HepG2 (cell line): ENCODE data around the gene MBD3. TPM values are rescaled to one million over a fixed set of nuclear protein-coding genes. Genes with fewer than 3 reads are reported as not detected.

Experiments used
- ATAC-seq: fragments of 200-7000 bp; cut with Tn5 transposase; 3 replicates; pipeline ENCODE4 v1.9.1; 2020; ENCODE audit warnings: mild to moderate bottlenecking, moderate library complexity
- BruUV-seq: library from RNA; stranded (reverse); fragments of 400-500 nt; replicated peaks from 2 replicates; lab custom pipeline; 2021; lab: Mats Ljungman, UMichigan
- CTCF ChIA-PET: fragments of 300-600 bp; formaldehyde crosslinking; extraction: SDS; loops from one replicate; lab custom pipeline; 2021; ENCODE audit warnings: low total read pairs, inconsistent platforms, low intra/inter-chr PET ratio; lab: Yijun Ruan, JAX
- POLR2A ChIA-PET: fragments of 350-600 bp; sonication (Branson Sonifier 250); formaldehyde crosslinking; loops from one replicate; lab custom pipeline; 2020; ENCODE audit warnings: antibody characterized with exemption, inconsistent platforms; lab: Yijun Ruan, JAX
- DNase-seq: peaks from one replicate; pipeline ENCODE4 v3.0.0-alpha.2; 2015; ENCODE audit warnings: low spot score
- FAIRE-seq: peaks from 3 replicates; lab custom pipeline; 2011; peaks lifted over from hg19 to GRCh38; lab: Jason Lieb, UNC
- H2AFZ ChIP-seq: one replicate; pipeline ENCODE4 v1.6.1; 2011; ENCODE audit warnings: low read length, inconsistent platforms
- H3K27ac ChIP-seq: fragments of 300-600 bp; 3 replicates; pipeline ENCODE4 v1.8.0; 2011; ENCODE audit warnings: mixed run types, mild to moderate bottlenecking, mixed read lengths, low read length, inconsistent platforms; ENCODE audit not compliant: insufficient read depth; ENCODE audit errors: extremely low read length
- H3K27me3 ChIP-seq, 2 experiments: fragments of 200-600 bp in 1 of 2; 2 replicates in 1 of 2; 3 replicates in 1 of 2; pipeline versions ENCODE4 v1.6.0 to v1.8.0; 2011; ENCODE audit warnings: low read length in 2 of 2, mild to moderate bottlenecking in 2 of 2, moderate library complexity in 2 of 2, inconsistent platforms in 1 of 2; ENCODE audit not compliant: insufficient read depth in 2 of 2, control insufficient read depth in 1 of 2
- H3K36me3 ChIP-seq, 2 experiments: fragments of 200-600 bp in 1 of 2; replicated peaks in 1 of 2; 2 replicates in 1 of 2; 3 replicates in 1 of 2; pipeline versions ENCODE4 v1.5.1 to v1.8.0; 2011; ENCODE audit warnings: low read length in 2 of 2, inconsistent platforms in 1 of 2; ENCODE audit not compliant: insufficient read depth in 2 of 2, control insufficient read depth in 1 of 2
- H3K4me1 ChIP-seq: 2 replicates; pipeline ENCODE4 v1.5.1; 2012; ENCODE audit warnings: low read length, inconsistent platforms; ENCODE audit not compliant: insufficient read depth
- H3K4me2 ChIP-seq: 2 replicates; pipeline ENCODE4 v1.6.0; 2011; ENCODE audit warnings: low read depth, low read length, inconsistent platforms
- H3K4me3 ChIP-seq, 3 experiments: fragments of 200-600 bp in 1 of 3; sonication (generic), shearing (Covaris generic) in 1 of 3; replicated peaks in 1 of 3; 2 replicates each; pipeline ENCODE4 v1.5.1; 2011 to 2016; ENCODE audit warnings: low read length in 3 of 3, inconsistent platforms in 2 of 3, low read depth in 2 of 3, mild to moderate bottlenecking in 2 of 3, control low read depth in 1 of 3, mixed read lengths in 1 of 3; ENCODE audit not compliant: insufficient read depth in 1 of 3
- H3K79me2 ChIP-seq: one replicate; pipeline ENCODE4 v1.6.1; 2011; ENCODE audit warnings: low read length, inconsistent platforms; ENCODE audit not compliant: insufficient read depth
- H3K9ac ChIP-seq: 2 replicates; pipeline ENCODE4 v1.6.0; 2011; ENCODE audit warnings: mild to moderate bottlenecking, low read depth, low read length, inconsistent platforms; ENCODE audit not compliant: insufficient read depth
- H3K9me3 ChIP-seq: 2 replicates; pipeline ENCODE4 v1.5.1; 2012; ENCODE audit warnings: mild to moderate bottlenecking, low read length
- H4K20me1 ChIP-seq: 2 replicates; pipeline ENCODE4 v1.6.0; 2011; ENCODE audit warnings: inconsistent platforms, mild to moderate bottlenecking, low read length, moderate library complexity; ENCODE audit not compliant: insufficient read depth
- KLF13 ChIP-seq: sonication (generic); formaldehyde crosslinking; IDR thresholded peaks from 2 replicates; pipeline ENCODE4 v1.4.0; 2020; ENCODE audit warnings: mild to moderate bottlenecking, missing genetic modification reagents
- POLR2A ChIP-seq, 2 experiments: IDR thresholded peaks; 2 replicates each; pipeline ENCODE4 v1.6.1; 2011; ENCODE audit warnings: low read depth in 2 of 2, low read length in 2 of 2, mild to moderate bottlenecking in 1 of 2, moderate library complexity in 1 of 2; ENCODE audit not compliant: insufficient read depth in 1 of 2
- SIX1 ChIP-seq: sonication (generic); formaldehyde crosslinking; IDR thresholded peaks from 2 replicates; pipeline ENCODE4 v1.4.0; 2020; ENCODE audit warnings: missing genetic modification reagents, borderline replicate concordance
- SRF ChIP-seq: IDR thresholded peaks from 2 replicates; pipeline ENCODE4 v1.6.1; 2011; ENCODE audit warnings: mild to moderate bottlenecking, low read depth, low read length, moderate library complexity
- TOPORS ChIP-seq: sonication (generic); formaldehyde crosslinking; IDR thresholded peaks from 2 replicates; pipeline ENCODE4 v1.8.0; 2023; ENCODE audit warnings: mild to moderate bottlenecking, missing genetic modification reagents
- ZNF616 ChIP-seq: sonication (generic); formaldehyde crosslinking; IDR thresholded peaks from 2 replicates; pipeline ENCODE4 v1.5.0; 2020; ENCODE audit warnings: low read depth, mild to moderate bottlenecking, missing genetic modification reagents
- WGBS: methylation state at CpG from one replicate; pipeline ENCODE4 v1.1.6; 2017; ENCODE audit warnings: low lambda C conversion rate; 5-methylcytosine and 5-hydroxymethylcytosine counted together
- in situ Hi-C: cut with HindIII; loops from 2 replicates; pipeline ENCODE4 v1.10.0; 2017; ENCODE audit warnings: low pct_unique_long_range_greater_than_20kb; ENCODE audit not compliant: extremely low pct_ligation_motif_present
- intact Hi-C: fragments of 100-400 bp; cut with micrococcal nuclease; formaldehyde crosslinking; loops from one replicate; pipeline ENCODE4 v1.10.0; 2022; ENCODE audit not compliant: unreplicated experiment
- polyA plus RNA-seq, 8 experiments: library from polyadenylated mRNA; depleted of rRNA in 3 of 8; stranded (reverse) in 7 of 8; unstranded in 1 of 8; fragments of >200 nt; fragmentation: Illumina TruSeq in 4 of 8; extraction: Trizol in 4 of 8; gene quantifications; 2 replicates each; pipeline versions ENCODE4 v1.2.1 to v1.2.3, GENCODE V29; 2011 to 2016; ENCODE audit warnings: low read depth in 4 of 8, missing spikeins in 1 of 8, mixed read lengths in 1 of 8; ENCODE audit not compliant: insufficient read depth in 1 of 8
- total RNA-seq, 5 experiments: library from RNA; depleted of rRNA; stranded (reverse); fragments of >200 nt; fragmentation: Illumina TruSeq; extraction: Trizol; gene quantifications; 2 replicates each; pipeline ENCODE4 v1.2.3, GENCODE V29; 2016; ENCODE audit warnings: low read depth in 1 of 5
- TF ChIP-seq, protein P1 (sequence below): sonication (generic); formaldehyde crosslinking; IDR thresholded peaks from 2 replicates; pipeline ENCODE4 v1.5.1; 2020; ENCODE audit warnings: mild to moderate bottlenecking, missing genetic modification reagents, moderate library complexity
- TF ChIP-seq, protein P2 (sequence below): sonication (generic); formaldehyde crosslinking; IDR thresholded peaks from 2 replicates; pipeline ENCODE4 v1.4.0; 2020; ENCODE audit warnings: low read depth, mild to moderate bottlenecking, missing genetic modification reagents
- TF ChIP-seq, protein P3 (sequence below): sonication (generic); formaldehyde crosslinking; IDR thresholded peaks from 2 replicates; pipeline ENCODE4 v1.4.0; 2020; ENCODE audit warnings: mild to moderate bottlenecking, missing genetic modification reagents
- TF ChIP-seq, protein P4 (sequence below): IDR thresholded peaks from 2 replicates; pipeline ENCODE4 v1.6.1; 2016; ENCODE audit warnings: low read depth, control low read depth
- TF ChIP-seq, protein P5 (sequence below): sonication (generic); formaldehyde crosslinking; IDR thresholded peaks from 2 replicates; pipeline ENCODE4 v1.4.0; 2020; ENCODE audit warnings: mild to moderate bottlenecking, missing genetic modification reagents

Gene MBD3
- total and polyA plus RNA-seq, 2 of the 13 experiments (the other 11 are each of a cell fraction or from before 2014, with no cell fraction given) = 21.2 to 76.9 TPM

DNA sequence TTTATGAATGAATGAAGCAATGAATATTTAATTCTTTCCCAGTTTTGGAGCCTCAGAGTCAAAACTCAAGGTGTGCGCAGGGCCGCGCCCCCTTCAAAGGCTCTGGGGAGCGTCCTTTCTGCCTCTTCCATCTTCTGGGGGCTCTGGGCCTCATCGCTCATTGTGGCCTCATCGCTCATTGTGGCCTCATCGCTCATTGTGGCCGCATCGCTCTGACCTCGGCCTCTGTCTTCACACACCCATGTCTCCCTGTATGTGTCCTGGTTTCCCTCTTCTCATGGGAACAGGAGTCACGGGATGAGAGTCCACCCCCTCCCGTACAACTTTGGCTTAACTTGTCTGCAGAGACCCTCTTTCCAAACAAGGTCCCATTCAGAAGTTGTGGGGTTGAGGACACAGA lies 21.3 kb downstream of the MBD3 start:
- in situ Hi-C loops = no loop called here
- FAIRE-seq (no peak), DNase-seq (no peak), ATAC-seq (no peak)
- Histone ChIP-seq H3K36me3 (no peaks in the 10 kb centered on the region), H3K9me3 (no peaks in the 10 kb centered on the region), H3K9ac (no peak overlapping the region), H3K4me2 (no peak overlapping the region), H4K20me1 (no peaks in the 10 kb centered on the region), H3K4me3 (no peak overlapping the region), H3K79me2 (peaks cover 2% of the 10 kb centered on the region), H3K4me1 (peaks cover 22% of the 10 kb centered on the region), H3K27ac (no peak overlapping the region), H3K27me3 (peaks cover 0 to 8% of the 10 kb centered on the region in 2 experiments; a peak in 2 of 5 replicates), H2AFZ (no peak overlapping the region)
- intact Hi-C loops = no loop called here
- 71% methylated on average over 12 of the region's 12 CpGs for WGBS
- ChIA-PET CTCF (no interaction called here), POLR2A (no interaction called here)
- BruUV-seq = no TSS peak
- TF ChIP-seq KLF13 (CRISPR knock-in tag) (no peak), TOPORS (CRISPR knock-in tag) (no peak), SIX1 (CRISPR knock-in tag) (no peak), ZNF616 (CRISPR knock-in tag) (no peak), SRF (no peak), POLR2A (IDR thresholded peaks at IDR 0.05; ENCODE audit: insufficient read depth in 1 of 2, low read depth in 2 of 2, low read length in 2 of 2) (no peak)
- TF ChIP-seq, protein P1, sequence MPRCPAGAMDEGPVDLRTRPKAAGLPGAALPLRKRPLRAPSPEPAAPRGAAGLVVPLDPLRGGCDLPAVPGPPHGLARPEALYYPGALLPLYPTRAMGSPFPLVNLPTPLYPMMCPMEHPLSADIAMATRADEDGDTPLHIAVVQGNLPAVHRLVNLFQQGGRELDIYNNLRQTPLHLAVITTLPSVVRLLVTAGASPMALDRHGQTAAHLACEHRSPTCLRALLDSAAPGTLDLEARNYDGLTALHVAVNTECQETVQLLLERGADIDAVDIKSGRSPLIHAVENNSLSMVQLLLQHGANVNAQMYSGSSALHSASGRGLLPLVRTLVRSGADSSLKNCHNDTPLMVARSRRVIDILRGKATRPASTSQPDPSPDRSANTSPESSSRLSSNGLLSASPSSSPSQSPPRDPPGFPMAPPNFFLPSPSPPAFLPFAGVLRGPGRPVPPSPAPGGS (CRISPR knock-in tag) = no peak
- TF ChIP-seq, protein P2, sequence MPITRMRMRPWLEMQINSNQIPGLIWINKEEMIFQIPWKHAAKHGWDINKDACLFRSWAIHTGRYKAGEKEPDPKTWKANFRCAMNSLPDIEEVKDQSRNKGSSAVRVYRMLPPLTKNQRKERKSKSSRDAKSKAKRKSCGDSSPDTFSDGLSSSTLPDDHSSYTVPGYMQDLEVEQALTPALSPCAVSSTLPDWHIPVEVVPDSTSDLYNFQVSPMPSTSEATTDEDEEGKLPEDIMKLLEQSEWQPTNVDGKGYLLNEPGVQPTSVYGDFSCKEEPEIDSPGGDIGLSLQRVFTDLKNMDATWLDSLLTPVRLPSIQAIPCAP (CRISPR knock-in tag) = no peak
- TF ChIP-seq, protein P3, sequence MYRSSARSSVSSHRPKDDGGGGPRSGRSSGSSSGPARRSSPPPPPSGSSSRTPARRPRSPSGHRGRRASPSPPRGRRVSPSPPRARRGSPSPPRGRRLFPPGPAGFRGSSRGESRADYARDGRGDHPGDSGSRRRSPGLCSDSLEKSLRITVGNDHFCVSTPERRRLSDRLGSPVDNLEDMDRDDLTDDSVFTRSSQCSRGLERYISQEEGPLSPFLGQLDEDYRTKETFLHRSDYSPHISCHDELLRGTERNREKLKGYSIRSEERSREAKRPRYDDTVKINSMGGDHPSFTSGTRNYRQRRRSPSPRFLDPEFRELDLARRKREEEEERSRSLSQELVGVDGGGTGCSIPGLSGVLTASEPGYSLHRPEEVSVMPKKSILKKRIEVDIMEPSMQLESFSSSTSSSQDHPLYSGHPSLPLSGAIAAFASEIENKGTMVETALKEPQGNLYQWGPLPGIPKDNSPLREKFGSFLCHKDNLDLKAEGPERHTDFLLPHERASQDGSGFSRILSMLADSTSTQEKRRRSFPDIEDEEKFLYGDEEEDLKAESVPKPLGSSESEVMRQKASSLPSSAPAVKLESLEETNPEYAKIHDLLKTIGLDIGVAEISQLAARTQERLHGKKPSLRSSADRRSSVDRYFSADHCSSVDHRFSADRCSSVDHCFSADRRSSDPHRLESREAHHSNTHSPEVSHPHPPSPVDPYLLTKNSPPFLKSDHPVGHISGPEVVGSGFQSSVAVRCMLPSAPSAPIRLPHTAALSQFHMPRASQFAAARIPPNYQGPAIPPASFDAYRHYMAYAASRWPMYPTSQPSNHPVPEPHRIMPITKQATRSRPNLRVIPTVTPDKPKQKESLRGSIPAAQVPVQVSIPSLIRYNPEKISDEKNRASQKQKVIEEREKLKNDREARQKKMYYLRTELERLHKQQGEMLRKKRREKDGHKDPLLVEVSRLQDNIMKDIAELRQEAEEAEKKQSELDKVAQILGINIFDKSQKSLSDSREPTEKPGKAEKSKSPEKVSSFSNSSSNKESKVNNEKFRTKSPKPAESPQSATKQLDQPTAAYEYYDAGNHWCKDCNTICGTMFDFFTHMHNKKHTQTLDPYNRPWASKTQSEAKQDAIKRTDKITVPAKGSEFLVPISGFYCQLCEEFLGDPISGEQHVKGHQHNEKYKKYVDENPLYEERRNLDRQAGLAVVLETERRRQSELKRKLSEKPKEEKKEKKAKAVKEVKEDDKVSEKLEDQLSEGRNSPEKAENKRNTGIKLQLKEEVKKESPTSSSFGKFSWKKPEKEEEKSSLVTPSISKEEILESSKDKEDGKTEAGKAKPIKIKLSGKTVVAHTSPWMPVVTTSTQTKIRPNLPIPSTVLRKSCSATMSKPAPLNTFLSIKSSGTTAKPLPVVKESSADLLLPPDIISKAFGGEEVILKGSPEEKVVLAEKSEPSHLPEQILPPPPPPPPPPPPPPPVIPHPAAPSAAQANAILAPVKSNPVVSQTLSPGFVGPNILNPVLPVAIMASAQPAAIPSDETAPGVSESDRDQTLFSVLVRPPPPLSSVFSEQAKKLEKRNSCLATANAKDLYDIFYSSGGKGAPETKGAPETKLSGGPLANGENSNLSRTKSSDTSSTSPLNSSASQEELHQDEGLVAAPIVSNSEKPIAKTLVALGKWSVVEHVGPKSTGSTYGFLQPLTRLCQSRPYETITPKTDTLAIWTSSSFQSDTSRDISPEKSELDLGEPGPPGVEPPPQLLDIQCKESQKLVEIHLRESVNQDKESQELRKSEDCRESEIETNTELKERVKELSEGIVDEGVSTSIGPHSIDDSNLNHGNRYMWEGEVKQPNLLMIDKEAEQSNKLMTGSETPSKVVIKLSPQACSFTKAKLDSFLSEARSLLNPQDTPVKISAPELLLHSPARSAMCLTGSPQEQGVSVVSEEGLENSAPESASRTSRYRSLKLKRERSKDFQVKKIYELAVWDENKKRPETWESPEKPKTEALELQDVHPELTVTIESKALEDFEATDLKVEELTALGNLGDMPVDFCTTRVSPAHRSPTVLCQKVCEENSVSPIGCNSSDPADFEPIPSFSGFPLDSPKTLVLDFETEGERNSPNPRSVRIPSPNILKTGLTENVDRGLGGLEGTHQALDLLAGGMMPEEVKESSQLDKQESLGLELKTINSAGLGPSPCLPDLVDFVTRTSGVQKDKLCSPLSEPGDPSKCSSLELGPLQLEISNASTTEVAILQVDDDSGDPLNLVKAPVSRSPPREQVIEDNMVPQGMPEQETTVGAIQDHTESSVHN = no peak
- TF ChIP-seq, protein P4, sequence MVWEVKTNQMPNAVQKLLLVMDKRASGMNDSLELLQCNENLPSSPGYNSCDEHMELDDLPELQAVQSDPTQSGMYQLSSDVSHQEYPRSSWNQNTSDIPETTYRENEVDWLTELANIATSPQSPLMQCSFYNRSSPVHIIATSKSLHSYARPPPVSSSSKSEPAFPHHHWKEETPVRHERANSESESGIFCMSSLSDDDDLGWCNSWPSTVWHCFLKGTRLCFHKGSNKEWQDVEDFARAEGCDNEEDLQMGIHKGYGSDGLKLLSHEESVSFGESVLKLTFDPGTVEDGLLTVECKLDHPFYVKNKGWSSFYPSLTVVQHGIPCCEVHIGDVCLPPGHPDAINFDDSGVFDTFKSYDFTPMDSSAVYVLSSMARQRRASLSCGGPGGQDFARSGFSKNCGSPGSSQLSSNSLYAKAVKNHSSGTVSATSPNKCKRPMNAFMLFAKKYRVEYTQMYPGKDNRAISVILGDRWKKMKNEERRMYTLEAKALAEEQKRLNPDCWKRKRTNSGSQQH (CRISPR knock-in tag) = no peak
- TF ChIP-seq, protein P5, sequence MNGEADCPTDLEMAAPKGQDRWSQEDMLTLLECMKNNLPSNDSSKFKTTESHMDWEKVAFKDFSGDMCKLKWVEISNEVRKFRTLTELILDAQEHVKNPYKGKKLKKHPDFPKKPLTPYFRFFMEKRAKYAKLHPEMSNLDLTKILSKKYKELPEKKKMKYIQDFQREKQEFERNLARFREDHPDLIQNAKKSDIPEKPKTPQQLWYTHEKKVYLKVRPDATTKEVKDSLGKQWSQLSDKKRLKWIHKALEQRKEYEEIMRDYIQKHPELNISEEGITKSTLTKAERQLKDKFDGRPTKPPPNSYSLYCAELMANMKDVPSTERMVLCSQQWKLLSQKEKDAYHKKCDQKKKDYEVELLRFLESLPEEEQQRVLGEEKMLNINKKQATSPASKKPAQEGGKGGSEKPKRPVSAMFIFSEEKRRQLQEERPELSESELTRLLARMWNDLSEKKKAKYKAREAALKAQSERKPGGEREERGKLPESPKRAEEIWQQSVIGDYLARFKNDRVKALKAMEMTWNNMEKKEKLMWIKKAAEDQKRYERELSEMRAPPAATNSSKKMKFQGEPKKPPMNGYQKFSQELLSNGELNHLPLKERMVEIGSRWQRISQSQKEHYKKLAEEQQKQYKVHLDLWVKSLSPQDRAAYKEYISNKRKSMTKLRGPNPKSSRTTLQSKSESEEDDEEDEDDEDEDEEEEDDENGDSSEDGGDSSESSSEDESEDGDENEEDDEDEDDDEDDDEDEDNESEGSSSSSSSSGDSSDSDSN = no peak
